ACC112 (cell line): ENCODE measurements around the gene U2AF2.

Experiments
- H2AFZ ChIP-seq: fragments of 200-600 bp; sonication (generic); one replicate; pipeline ENCODE4 v1.6.0; 2017; ENCODE audit warnings: antibody characterized with exemption, low read length; ENCODE audit not compliant: unreplicated experiment
- H3K27ac ChIP-seq: fragments of 200-600 bp; sonication (generic); 2 replicates; pipeline ENCODE4 v1.5.1; 2014; ENCODE audit warnings: low read depth, mild to moderate bottlenecking, antibody characterized with exemption, low read length, moderate library complexity
- H3K27me3 ChIP-seq: fragments of 200-600 bp; sonication (generic); 2 replicates; pipeline ENCODE4 v1.6.1; 2014; ENCODE audit warnings: mild to moderate bottlenecking, antibody characterized with exemption, low read length, moderate library complexity, mixed read lengths; ENCODE audit not compliant: insufficient read depth
- H3K36me3 ChIP-seq: fragments of 200-600 bp; sonication (generic); 2 replicates; pipeline ENCODE4 v1.6.1; 2016; ENCODE audit warnings: mild to moderate bottlenecking, antibody characterized with exemption, low read length, moderate library complexity, mixed read lengths; ENCODE audit not compliant: insufficient read depth
- H3K4me1 ChIP-seq: fragments of 200-600 bp; sonication (generic); one replicate; pipeline ENCODE4 v1.6.1; 2016; ENCODE audit warnings: low read length, mixed read lengths; ENCODE audit not compliant: insufficient read depth, unreplicated experiment, control insufficient read depth
- H3K4me3 ChIP-seq: fragments of 200-600 bp; sonication (generic); 2 replicates; pipeline ENCODE4 v1.5.1; 2014; ENCODE audit warnings: mild to moderate bottlenecking, low read depth, low read length
- H3K79me2 ChIP-seq: fragments of 200-600 bp; sonication (generic); one replicate; pipeline ENCODE4 v1.6.0; 2016; ENCODE audit warnings: low read length; ENCODE audit not compliant: control insufficient read depth, unreplicated experiment, insufficient read depth

The U2AF2 gene

DNA sequence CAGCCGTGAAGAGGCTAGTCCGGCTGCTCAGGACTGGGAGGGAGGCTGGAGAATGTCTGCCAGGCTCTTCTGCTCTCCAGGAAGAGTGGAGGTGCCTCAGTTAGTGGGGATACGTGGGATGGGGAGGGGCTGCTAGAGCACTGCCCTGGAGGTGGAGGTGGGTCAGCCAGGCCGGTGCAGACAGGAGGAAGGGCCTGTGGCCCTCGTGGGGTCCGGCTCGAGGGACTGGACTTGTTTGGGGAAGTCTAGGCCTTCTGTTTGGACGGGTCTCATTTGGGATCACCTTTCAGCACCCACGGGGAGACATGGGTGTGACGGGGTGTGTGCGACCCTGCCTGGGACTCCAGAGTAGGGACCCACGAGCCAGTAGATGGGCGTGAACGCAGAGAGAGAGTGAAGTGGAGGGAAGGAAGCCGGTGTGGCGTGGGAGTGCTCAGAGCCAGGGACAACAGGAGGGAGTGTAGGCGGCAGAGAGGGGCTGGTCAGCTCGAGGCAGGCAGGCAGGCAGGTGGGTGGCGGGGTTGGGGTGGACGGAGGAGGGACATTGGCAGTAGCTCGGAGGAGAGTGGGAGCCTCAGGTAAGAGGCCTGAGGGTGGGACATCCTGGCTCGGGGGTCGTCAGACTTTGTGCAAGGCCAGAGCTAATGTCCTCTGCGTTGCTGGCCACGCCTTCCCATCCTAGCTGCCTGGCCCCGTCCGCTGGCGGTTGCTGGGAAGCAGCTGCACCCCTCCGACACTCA, 31.6 kb downstream of the U2AF2 start:
- Histone ChIP-seq H3K27ac (no peak overlapping the region), H3K4me3 (no peak overlapping the region), H3K36me3 (0 out of 2 replicates have a peak, but pooled peaks cover 5% of the 10 kb centered on the region), H3K4me1 (peaks cover 1% of the 10 kb centered on the region), H2AFZ (no peak overlapping the region), H3K79me2 (peaks cover 32% of the 10 kb centered on the region), H3K27me3 (no peaks in the 10 kb centered on the region)

DNA sequence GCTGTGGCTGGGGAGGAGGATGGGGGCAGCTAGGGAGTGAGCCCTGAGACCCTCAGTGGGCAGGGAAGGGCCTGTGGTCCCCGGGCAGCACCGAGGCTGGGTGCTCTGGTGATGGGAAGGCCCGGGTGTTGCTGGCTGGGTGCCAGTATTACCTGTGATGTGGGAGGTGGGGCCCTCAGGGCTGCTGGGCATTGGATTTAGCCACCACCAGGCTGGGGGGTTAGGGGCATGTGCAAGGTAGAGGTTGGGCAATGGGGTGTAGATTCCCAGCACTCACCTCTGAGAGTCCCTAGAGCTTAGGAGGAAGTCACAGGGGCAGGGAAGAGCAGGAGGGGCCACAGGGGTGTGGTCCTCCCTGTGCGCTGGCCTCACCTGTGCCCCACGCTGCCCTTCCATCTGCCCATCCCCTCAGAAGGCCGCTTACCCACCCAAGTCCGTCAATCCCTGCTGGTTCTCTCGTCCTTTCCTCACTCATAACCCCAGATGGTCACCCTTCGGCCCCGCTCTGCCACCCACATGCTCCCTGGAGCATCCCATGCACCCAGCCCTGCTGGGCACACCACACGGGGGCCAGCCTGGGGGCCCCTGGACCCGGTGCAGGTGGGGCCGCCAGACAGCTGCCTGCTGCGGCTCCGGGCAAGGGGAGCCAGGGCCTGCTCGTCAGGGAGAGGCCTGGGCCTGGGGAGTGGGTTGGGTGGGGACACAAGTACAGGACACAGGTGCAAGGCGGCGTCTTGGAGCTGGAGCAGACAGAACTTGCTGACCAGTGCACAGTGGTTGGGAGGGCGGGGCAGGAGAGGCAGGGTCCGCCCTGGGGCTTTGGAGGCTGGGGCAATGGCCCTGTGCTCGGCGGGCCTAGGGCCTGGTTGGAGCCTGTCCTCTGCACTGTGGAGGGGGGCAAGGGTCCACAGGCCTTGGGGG, 32.7 kb downstream of the U2AF2 start:
- Histone ChIP-seq H3K4me3 (no peak overlapping the region), H3K36me3 (no peaks in the 10 kb centered on the region), H3K27me3 (no peaks in the 10 kb centered on the region), H2AFZ (no peak overlapping the region), H3K4me1 (no peaks in the 10 kb centered on the region), H3K27ac (no peak overlapping the region), H3K79me2 (peaks cover 23% of the 10 kb centered on the region)

DNA sequence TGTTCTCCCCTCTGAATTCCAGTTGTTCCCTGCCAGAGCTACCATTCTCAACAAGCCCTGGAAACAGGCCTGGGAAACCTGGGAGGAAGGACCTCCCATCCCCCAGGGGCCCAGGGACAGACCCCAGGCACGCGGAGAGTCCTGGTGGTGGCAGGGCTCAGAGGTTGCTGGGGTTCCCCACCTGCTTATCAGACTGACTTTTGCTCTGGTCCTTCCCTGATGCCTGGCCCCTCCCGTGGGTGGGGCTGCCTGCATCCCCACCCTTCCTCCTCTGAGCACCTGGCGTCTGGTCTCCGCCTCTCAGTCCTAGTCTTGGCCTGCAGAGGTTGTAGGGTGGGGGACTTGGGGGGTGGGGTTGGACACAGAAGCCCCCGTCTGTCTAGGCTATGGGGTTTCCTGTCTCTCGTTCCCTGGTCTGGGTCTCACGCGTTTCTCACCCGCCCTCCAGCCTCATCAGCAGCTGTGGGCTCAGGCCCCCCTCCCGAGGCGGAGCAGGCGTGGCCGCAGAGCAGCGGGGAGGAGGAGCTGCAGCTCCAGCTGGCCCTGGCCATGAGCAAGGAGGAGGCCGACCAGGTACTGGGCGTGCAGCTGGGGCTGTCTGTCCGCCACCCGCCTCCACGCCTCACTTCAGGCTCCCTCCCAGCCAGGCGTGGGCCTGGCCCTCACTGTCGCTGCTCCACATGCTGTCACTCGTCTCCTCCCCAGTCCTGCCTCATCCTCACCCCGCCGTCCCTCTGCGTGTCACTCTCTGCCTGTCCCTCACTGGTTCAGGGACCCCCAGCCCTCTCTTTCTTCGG, 33.8 kb downstream of the U2AF2 start:
- Histone ChIP-seq H3K4me3 (no peak overlapping the region), H3K36me3 (no peaks in the 10 kb centered on the region), H3K27ac (no peak overlapping the region), H3K4me1 (no peaks in the 10 kb centered on the region), H3K27me3 (no peaks in the 10 kb centered on the region), H2AFZ (no peak overlapping the region), H3K79me2 (peaks cover 19% of the 10 kb centered on the region)

DNA sequence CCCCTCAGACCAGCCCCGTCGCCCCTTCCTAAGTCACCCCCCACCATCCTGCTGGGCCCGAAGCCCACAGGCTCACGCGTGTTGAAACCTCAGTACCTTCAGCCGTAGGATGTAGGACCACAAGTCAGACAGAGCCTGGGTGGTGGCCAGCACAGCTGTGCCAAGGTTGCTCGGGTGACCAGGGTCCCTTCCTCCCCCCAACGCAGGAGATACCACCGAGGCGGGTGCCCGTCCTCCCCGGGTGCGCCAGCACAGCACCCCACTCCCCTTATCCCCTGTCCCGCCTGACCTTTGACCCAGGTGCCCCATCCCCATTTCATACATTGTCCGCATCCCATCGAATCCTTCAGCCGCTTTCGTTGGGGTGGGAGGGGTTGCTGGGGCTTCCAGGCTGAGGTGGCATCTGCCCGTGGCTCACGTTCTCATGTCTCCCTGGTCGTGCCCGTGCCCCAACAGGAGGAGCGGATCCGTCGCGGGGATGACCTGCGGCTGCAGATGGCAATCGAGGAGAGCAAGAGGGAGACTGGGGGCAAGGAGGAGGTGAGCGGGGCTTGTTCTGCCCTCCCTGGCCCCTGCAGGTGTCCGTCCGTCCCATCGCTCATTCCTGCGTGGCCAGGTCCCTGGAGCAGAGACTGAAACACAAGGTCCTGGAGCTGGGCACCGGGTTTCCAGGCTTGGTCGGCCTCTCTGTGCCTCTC, 34.7 kb downstream of the U2AF2 start:
- H3K36me3 ChIP-seq: no peaks in the 10 kb centered on the region
- no peaks in the 10 kb centered on the region for H3K4me1 ChIP-seq
- no peak overlapping the region for H3K4me3 ChIP-seq
- H2AFZ ChIP-seq: no peak overlapping the region
- H3K27me3 ChIP-seq: no peaks in the 10 kb centered on the region
- no peak overlapping the region for H3K27ac ChIP-seq
- peaks cover 12% of the 10 kb centered on the region for H3K79me2 ChIP-seq

DNA sequence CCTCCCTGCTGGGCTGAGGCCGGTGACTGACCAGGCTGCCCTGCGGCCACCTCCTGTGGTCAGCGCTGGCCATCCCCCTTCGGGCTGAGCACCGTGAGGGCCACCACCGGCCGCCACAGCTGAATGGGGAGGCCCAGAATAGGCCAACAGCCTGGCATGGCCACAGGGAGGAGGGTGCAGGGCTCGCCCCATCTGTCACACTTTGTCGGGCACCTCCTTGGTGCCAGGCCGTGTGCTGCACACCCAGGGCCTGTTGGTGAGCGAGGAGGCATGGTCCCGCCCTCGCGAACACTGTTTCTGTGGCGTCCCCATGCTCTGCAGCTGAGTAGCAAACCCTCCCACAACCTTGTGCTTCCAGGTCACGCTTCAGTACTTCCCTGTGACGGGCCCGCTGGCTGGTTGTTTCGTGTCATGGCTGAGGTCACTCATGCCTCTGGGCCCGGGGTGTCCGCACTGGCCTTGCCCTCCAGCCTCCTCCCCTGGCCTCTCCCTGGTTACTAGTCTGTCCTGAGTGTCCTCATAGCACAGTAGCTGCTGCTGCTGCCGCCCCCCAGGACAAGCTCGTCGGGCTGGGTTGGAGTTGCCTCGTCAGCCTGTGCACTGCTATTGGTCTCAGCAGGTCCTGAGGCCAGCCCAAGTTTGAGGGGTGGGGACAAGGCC, 35.4 kb downstream of the U2AF2 start:
- no peaks in the 10 kb centered on the region for H3K27me3 ChIP-seq
- H3K4me3 ChIP-seq: no peak overlapping the region
- H3K4me1 ChIP-seq: no peaks in the 10 kb centered on the region
- H3K79me2 ChIP-seq: peaks cover 6% of the 10 kb centered on the region
- no peaks in the 10 kb centered on the region for H3K36me3 ChIP-seq
- H2AFZ ChIP-seq: no peak overlapping the region
- no peak overlapping the region for H3K27ac ChIP-seq

DNA sequence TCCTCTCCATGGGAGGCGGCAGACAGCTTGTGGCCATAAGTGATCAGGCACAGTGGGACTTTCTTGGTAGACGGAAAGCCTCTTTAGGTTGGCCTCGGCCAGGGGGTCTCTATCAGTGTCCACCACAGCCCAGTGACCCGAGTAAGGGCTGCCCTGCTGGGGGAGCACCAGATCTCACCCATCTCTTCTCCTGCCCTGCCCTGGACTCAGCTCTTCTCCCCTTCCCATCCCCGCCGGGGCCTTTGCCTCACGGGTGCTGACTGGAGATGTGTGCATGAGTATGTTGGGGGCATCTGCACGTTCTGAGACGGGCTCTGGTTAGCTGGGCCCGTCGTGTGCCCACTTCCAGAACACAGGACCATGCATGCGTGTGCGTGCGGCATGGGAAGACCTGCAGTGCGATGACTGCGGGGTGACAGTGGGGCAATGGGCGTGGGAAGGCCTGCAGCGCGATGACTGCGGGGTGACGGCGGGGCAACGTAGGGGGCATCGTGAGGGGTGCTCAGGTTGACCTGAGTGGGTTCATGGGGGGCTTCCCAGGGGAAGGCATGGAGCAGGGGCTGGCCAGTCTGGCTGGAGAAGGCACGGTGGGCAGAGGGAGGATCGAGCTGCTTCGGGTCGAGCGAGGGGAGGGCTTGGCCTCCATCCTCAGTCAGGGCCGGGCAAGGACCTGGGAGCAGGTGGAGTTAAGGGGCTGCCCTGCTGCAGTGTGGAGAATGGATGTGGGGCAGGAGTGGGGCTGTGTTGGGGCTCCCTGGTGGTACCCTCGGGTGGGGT, 36.1 kb downstream of the U2AF2 start:
- no peaks in the 10 kb centered on the region for H3K27me3 ChIP-seq
- H2AFZ ChIP-seq: no peak overlapping the region
- no peak overlapping the region for H3K4me3 ChIP-seq
- H3K36me3 ChIP-seq: no peaks in the 10 kb centered on the region
- no peak overlapping the region for H3K27ac ChIP-seq
- H3K79me2 ChIP-seq: peaks cover 6% of the 10 kb centered on the region
- H3K4me1 ChIP-seq: no peaks in the 10 kb centered on the region

DNA sequence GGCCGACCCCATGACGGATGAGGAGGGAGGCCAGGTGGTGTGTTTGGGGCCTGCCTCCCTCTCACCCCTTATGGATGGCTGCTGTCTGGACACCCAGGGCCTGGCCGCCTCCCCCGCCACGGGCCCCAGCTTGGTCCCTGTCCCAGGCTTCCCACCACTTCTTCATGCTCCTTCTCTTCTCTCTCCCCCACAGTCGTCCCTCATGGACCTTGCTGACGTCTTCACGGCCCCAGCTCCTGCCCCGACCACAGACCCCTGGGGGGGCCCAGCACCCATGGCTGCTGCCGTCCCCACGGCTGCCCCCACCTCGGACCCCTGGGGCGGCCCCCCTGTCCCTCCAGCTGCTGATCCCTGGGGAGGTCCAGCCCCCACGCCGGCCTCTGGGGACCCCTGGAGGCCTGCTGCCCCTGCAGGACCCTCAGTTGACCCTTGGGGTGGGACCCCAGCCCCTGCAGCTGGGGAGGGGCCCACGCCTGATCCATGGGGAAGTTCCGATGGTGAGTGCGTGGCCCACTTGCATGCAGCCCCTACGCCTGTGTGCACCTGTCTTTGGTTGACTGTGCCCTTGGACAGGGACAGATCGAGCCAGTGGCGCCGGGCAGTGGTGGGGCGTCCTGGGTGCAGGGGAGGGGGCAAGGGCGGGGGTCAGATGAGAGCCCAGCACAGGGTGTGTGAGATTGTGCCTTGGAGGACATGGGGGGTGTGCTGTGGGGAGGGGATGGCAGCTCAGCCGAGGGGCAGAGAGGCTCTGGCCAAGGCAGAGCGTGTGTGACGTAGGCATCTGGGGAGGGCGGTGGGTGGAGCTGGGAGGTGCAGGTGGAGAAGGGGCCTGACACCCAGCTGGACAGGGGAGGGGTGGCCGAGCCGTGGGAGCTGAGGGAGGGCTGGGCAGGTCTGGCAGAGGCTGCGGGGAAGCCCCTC, 37.0 kb downstream of the U2AF2 start:
- Histone ChIP-seq H3K27me3 (no peaks in the 10 kb centered on the region), H3K4me3 (no peak overlapping the region), H3K36me3 (no peaks in the 10 kb centered on the region), H3K4me1 (no peaks in the 10 kb centered on the region), H3K79me2 (no peaks in the 10 kb centered on the region), H2AFZ (no peak overlapping the region), H3K27ac (no peak overlapping the region)

DNA sequence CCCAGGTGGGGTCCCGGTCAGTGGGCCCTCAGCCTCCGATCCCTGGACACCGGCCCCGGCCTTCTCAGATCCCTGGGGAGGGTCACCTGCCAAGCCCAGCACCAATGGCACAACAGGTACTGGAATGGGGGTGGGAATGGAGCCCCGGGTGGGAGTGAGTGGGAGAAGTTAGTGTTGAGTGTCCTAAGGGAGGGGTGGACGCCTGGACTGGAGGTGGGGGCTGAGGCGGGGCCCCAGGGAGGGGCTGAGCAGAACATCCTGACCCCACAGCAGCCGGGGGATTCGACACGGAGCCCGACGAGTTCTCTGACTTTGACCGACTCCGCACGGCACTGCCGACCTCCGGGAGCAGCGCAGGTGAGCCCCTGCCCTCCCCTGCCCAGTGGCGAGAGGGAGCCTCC, 37.8 kb downstream of the U2AF2 start:
- Histone ChIP-seq H3K36me3 (no peaks in the 10 kb centered on the region), H2AFZ (no peak overlapping the region), H3K79me2 (no peaks in the 10 kb centered on the region), H3K27me3 (no peaks in the 10 kb centered on the region), H3K4me1 (no peaks in the 10 kb centered on the region), H3K4me3 (no peak overlapping the region), H3K27ac (no peak overlapping the region)
